Panc1 (cell line): ENCODE data around the gene MEP1A. TPM values are rescaled to one million over a fixed set of nuclear protein-coding genes. Genes with fewer than 3 reads are reported as not detected.
"Not testable (repeated sequence)": the region's sequence is repeated elsewhere in the genome, so short reads cannot be mapped to it uniquely, and the experiment has no call there.

Experiments
- ATAC-seq: fragments of 200-7000 bp; cut with Tn5 transposase; 2 replicates; pipeline ENCODE4 v1.9.1; 2020; ENCODE audit warnings: mild to moderate bottlenecking, moderate library complexity
- BruUV-seq: library from RNA; stranded (reverse); fragments of 400-500 nt; replicated peaks from 2 replicates; lab custom pipeline; 2021; lab: Mats Ljungman, UMichigan
- CTCF ChIA-PET: fragments of 300-600 bp; sonication (Branson Sonifier 250); formaldehyde crosslinking; loops from one replicate; lab custom pipeline; 2022; ENCODE audit warnings: antibody characterized with exemption; lab: Charles Lee
- POLR2A ChIA-PET: fragments of 300-600 bp; sonication (Branson Sonifier 250); formaldehyde crosslinking; loops from one replicate; lab custom pipeline; 2022; ENCODE audit warnings: antibody characterized with exemption; lab: Charles Lee
- DNase-seq: peaks from one replicate; pipeline ENCODE4 v3.0.0-alpha.2; 2010; ENCODE audit warnings: low read depth, low spot score
- H3K27ac ChIP-seq: 2 replicates; pipeline ENCODE4 v1.5.1; 2011; ENCODE audit warnings: mild to moderate bottlenecking, low read length, inconsistent platforms
- H3K27me3 ChIP-seq: fragments of 200-500 bp; sonication (Bioruptor generic); 2 replicates; pipeline ENCODE4 v1.6.0; 2014; ENCODE audit warnings: low read length, inconsistent platforms; ENCODE audit not compliant: control insufficient read depth, insufficient read depth
- H3K36me3 ChIP-seq: fragments of 200-500 bp; sonication (Bioruptor generic); 2 replicates; pipeline ENCODE4 v1.5.1; 2014; ENCODE audit warnings: inconsistent platforms, mild to moderate bottlenecking, low read length, moderate library complexity; ENCODE audit not compliant: control insufficient read depth, insufficient read depth
- H3K4me1 ChIP-seq: 2 replicates; pipeline ENCODE4 v1.5.1; 2011; ENCODE audit warnings: inconsistent platforms, mild to moderate bottlenecking, low read length, moderate library complexity; ENCODE audit not compliant: control insufficient read depth, insufficient read depth
- H3K4me3 ChIP-seq, 2 experiments: 2 replicates each; pipeline ENCODE4 v1.5.1; 2011 to 2012; ENCODE audit warnings: low read depth in 2 of 2, low read length in 2 of 2, mild to moderate bottlenecking in 2 of 2, inconsistent platforms in 1 of 2, moderate library complexity in 1 of 2
- H3K9me3 ChIP-seq: fragments of 200-500 bp; sonication (Bioruptor generic); 2 replicates; pipeline ENCODE4 v1.5.1; 2014; ENCODE audit warnings: low read depth, mild to moderate bottlenecking, inconsistent platforms, low read length, moderate library complexity; ENCODE audit not compliant: control insufficient read depth, insufficient read depth
- POLR2AphosphoS5 ChIP-seq: IDR thresholded peaks from 2 replicates; pipeline ENCODE4 v1.6.1; 2012; ENCODE audit warnings: mild to moderate bottlenecking, low read depth, low read length, moderate library complexity
- in situ Hi-C: cut with HindIII; loops from 2 replicates; pipeline ENCODE4 v1.10.0; 2016; ENCODE audit warnings: low sequenced_read_pairs, low pct_unique_long_range_greater_than_20kb
- intact Hi-C: fragments of 100-400 bp; cut with micrococcal nuclease; formaldehyde crosslinking; loops from one replicate; pipeline ENCODE4 v1.10.0; 2022; ENCODE audit not compliant: unreplicated experiment
- total RNA-seq: library from RNA; stranded (reverse); gene quantifications from one replicate; pipeline ENCODE4 v1.2.1, GENCODE V29; 2021; ENCODE audit not compliant: unreplicated experiment
- TF ChIP-seq, protein P1 (sequence below), 2 experiments: IDR thresholded peaks; 2 replicates each; pipeline ENCODE4 v1.6.1; 2011 to 2012; ENCODE audit warnings: low read depth in 2 of 2, control low read depth in 1 of 2, low read length in 1 of 2, mild to moderate bottlenecking in 1 of 2, moderate library complexity in 1 of 2; ENCODE audit not compliant: insufficient read depth in 1 of 2

The MEP1A gene
- total RNA-seq, 1 experiment from 2014 or later = not detected

- H3K9me3 ChIP-seq, BruUV-seq, POLR2A ChIA-PET, H3K27ac ChIP-seq, H3K36me3 ChIP-seq, H3K27me3 ChIP-seq, intact Hi-C loops, DNase-seq, H3K4me1 ChIP-seq, ATAC-seq, H3K4me3 ChIP-seq, in situ Hi-C loops: not testable (repeated sequence)
- CTCF ChIA-PET = interaction anchor here (0.7 kb wide), 1 partner anchor 156 kb away, joined by 3 read pairs; no protein-coding TSS in a partner anchor
Observed at GRCh38 chr6:46834257-46834916, 41.2 kb downstream of the MEP1A start.

GRCh38 chr6:46834991-46835390 is 41.8 kb downstream of the MEP1A start:
- CTCF ChIA-PET, BruUV-seq, H3K4me1 ChIP-seq, intact Hi-C loops, H3K27me3 ChIP-seq, H3K9me3 ChIP-seq, DNase-seq, ATAC-seq, H3K27ac ChIP-seq, H3K4me3 ChIP-seq, in situ Hi-C loops, POLR2A ChIA-PET, H3K36me3 ChIP-seq: not testable (repeated sequence)

DNA sequence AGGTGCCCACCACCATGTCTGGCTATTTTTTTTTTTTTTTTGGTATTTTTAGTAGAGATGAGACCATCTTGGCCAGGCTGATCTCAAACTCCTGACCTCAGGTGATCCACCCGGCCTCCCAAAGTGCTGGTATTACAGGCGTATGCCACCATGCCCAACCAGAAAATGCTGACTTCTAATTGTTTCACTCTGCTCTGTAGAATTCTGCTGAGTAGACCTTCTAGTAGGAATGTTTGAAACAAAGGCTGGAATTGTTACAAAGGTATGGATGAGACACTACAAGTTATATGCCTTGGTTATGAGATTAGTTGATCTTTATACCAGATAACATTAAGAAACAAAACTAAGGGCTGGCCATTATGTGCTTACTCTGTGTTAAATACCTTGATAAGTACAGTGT is 44.8 kb downstream of the MEP1A start:
- H3K27ac ChIP-seq = no peak overlapping the region
- ATAC-seq = no peak
- ChIA-PET POLR2A (no interaction called here), CTCF (no interaction called here)
- H3K9me3 ChIP-seq = 0 out of 2 replicates have a peak, but pooled peaks cover 2% of the 10 kb centered on the region
- no peak overlapping the region for H3K4me3 ChIP-seq
- no peaks in the 10 kb centered on the region for H3K36me3 ChIP-seq
- no TSS peak for BruUV-seq
- no peak for DNase-seq
- intact Hi-C loops = no loop called here
- in situ Hi-C loops = no loop called here
- TF ChIP-seq, protein P1, sequence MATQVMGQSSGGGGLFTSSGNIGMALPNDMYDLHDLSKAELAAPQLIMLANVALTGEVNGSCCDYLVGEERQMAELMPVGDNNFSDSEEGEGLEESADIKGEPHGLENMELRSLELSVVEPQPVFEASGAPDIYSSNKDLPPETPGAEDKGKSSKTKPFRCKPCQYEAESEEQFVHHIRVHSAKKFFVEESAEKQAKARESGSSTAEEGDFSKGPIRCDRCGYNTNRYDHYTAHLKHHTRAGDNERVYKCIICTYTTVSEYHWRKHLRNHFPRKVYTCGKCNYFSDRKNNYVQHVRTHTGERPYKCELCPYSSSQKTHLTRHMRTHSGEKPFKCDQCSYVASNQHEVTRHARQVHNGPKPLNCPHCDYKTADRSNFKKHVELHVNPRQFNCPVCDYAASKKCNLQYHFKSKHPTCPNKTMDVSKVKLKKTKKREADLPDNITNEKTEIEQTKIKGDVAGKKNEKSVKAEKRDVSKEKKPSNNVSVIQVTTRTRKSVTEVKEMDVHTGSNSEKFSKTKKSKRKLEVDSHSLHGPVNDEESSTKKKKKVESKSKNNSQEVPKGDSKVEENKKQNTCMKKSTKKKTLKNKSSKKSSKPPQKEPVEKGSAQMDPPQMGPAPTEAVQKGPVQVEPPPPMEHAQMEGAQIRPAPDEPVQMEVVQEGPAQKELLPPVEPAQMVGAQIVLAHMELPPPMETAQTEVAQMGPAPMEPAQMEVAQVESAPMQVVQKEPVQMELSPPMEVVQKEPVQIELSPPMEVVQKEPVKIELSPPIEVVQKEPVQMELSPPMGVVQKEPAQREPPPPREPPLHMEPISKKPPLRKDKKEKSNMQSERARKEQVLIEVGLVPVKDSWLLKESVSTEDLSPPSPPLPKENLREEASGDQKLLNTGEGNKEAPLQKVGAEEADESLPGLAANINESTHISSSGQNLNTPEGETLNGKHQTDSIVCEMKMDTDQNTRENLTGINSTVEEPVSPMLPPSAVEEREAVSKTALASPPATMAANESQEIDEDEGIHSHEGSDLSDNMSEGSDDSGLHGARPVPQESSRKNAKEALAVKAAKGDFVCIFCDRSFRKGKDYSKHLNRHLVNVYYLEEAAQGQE (IDR thresholded peaks at IDR 0.05; ENCODE audit: insufficient read depth in 1 of 2, low read depth in 2 of 2, low read length in 1 of 2) = no peak
- no peak for TF ChIP-seq POLR2AphosphoS5
- H3K27me3 ChIP-seq = no peaks in the 10 kb centered on the region
- H3K4me1 ChIP-seq = no peaks in the 10 kb centered on the region

- in situ Hi-C loops = not testable (repeated sequence)
Observed at GRCh38 chr6:46842252-46842846, 49.2 kb downstream of the MEP1A start.

More at GRCh38 chr6:46842252-46842846, 49.2 kb downstream of the MEP1A start:
- ATAC-seq, DNase-seq, H3K4me3 ChIP-seq, H3K4me1 ChIP-seq, intact Hi-C loops, H3K9me3 ChIP-seq, CTCF ChIA-PET, POLR2A ChIA-PET, H3K36me3 ChIP-seq, H3K27ac ChIP-seq, BruUV-seq, H3K27me3 ChIP-seq: not testable (repeated sequence)
